IMR-90 (cell line): Measurements from ENCODE around the gene GTF2F2. TPM values are rescaled to one million over a fixed set of nuclear protein-coding genes. Genes with fewer than 3 reads are reported as not detected.
A peak's percentile ranks its signal among the peaks of the same experiment; 100 is the strongest.

Experiments used
- ATAC-seq: fragments of 200-7000 bp; cut with Tn5 transposase; 2 replicates; pipeline ENCODE4 v1.9.1; 2020; ENCODE audit warnings: low read depth, mild to moderate bottlenecking, moderate library complexity
- BruUV-seq: library from RNA; stranded (reverse); fragments of 400-500 nt; replicated peaks from 2 replicates; lab custom pipeline; 2021; lab: Mats Ljungman, UMichigan
- CTCF ChIA-PET: fragments of 300-600 bp; formaldehyde crosslinking; extraction: SDS; loops from one replicate; lab custom pipeline; 2021; ENCODE audit warnings: antibody characterized with exemption; lab: Yijun Ruan, JAX
- POLR2A ChIA-PET: fragments of 300-600 bp; sonication (Branson Sonifier 250); formaldehyde crosslinking; loops from one replicate; lab custom pipeline; 2022; ENCODE audit warnings: antibody characterized with exemption; ENCODE audit not compliant: unreplicated experiment; lab: Charles Lee
- DNase-seq: peaks from one replicate; pipeline ENCODE4 v3.0.0; 2013
- H2AFZ ChIP-seq: replicated peaks from 2 replicates; pipeline ENCODE3; 2013; ENCODE audit warnings: low read length, mild to moderate bottlenecking; ENCODE audit not compliant: poor library complexity
- H2AK5ac ChIP-seq: 2 replicates; pipeline ENCODE4 v1.6.1; 2013; ENCODE audit warnings: low read depth, low read length, inconsistent platforms
- H2AK9ac ChIP-seq: replicated peaks from 2 replicates; pipeline ENCODE3; 2013; ENCODE audit warnings: mild to moderate bottlenecking, low read depth, low read length, moderate library complexity; ENCODE audit not compliant: poor library complexity
- H2BK120ac ChIP-seq: 2 replicates; pipeline ENCODE4 v1.6.1; 2013; ENCODE audit warnings: low read depth, low read length, inconsistent platforms
- H2BK15ac ChIP-seq: 3 replicates; pipeline ENCODE4 v1.6.1; 2013; ENCODE audit warnings: low read depth, low read length, inconsistent platforms
- H2BK20ac ChIP-seq: 2 replicates; pipeline ENCODE4 v1.6.1; 2013; ENCODE audit warnings: low read depth, mild to moderate bottlenecking, inconsistent platforms, low read length, moderate library complexity
- H2BK5ac ChIP-seq: 2 replicates; pipeline ENCODE4 v1.6.1; 2013; ENCODE audit warnings: mild to moderate bottlenecking, low read depth, low read length, inconsistent platforms; ENCODE audit not compliant: poor library complexity, severe bottlenecking
- H3K14ac ChIP-seq: replicated peaks from 2 replicates; pipeline ENCODE4 v1.6.1; 2013; ENCODE audit warnings: low read depth, low read length, inconsistent platforms
- H3K18ac ChIP-seq: 2 replicates; pipeline ENCODE4 v1.6.1; 2013; ENCODE audit warnings: low read depth, low read length, control low read depth
- H3K23ac ChIP-seq: 2 replicates; pipeline ENCODE4 v1.6.1; 2013; ENCODE audit warnings: low read depth, low read length, inconsistent platforms
- H3K27ac ChIP-seq: 2 replicates; pipeline ENCODE4 v1.5.1; 2013; ENCODE audit warnings: mild to moderate bottlenecking, control low read depth, low read length; ENCODE audit not compliant: insufficient read depth
- H3K27me3 ChIP-seq: 2 replicates; pipeline ENCODE4 v1.6.1; 2013; ENCODE audit warnings: low read length; ENCODE audit not compliant: control insufficient read depth, insufficient read depth
- H3K36me3 ChIP-seq: 2 replicates; pipeline ENCODE4 v1.6.1; 2013; ENCODE audit warnings: low read length, mixed read lengths; ENCODE audit not compliant: control insufficient read depth, insufficient read depth
- H3K4ac ChIP-seq: 2 replicates; pipeline ENCODE4 v1.6.1; 2013; ENCODE audit warnings: low read depth, low read length, inconsistent platforms
- H3K4me1 ChIP-seq: 2 replicates; pipeline ENCODE4 v1.6.1; 2013; ENCODE audit warnings: low read length, mixed read lengths; ENCODE audit not compliant: control insufficient read depth, insufficient read depth
- H3K4me2 ChIP-seq: 2 replicates; pipeline ENCODE4 v1.6.1; 2013; ENCODE audit warnings: low read depth, mild to moderate bottlenecking, control low read depth, low read length, moderate library complexity
- H3K4me3 ChIP-seq: 2 replicates; pipeline ENCODE4 v1.5.1; 2013; ENCODE audit warnings: low read depth, mild to moderate bottlenecking, control low read depth, low read length, moderate library complexity; ENCODE audit not compliant: insufficient read depth
- H3K56ac ChIP-seq: 2 replicates; pipeline ENCODE4 v1.6.1; 2013; ENCODE audit warnings: low read length, inconsistent platforms; ENCODE audit not compliant: insufficient read depth; ENCODE audit errors: extremely low read depth
- H3K79me1 ChIP-seq, 2 experiments: 2 replicates each; pipeline ENCODE4 v1.6.1; 2013; ENCODE audit warnings: low read length in 2 of 2, inconsistent platforms in 1 of 2, low read depth in 1 of 2
- H3K9ac ChIP-seq: 2 replicates; pipeline ENCODE4 v1.6.1; 2013; ENCODE audit warnings: low read depth, low read length, control low read depth
- H3K9me1 ChIP-seq: 2 replicates; pipeline ENCODE4 v1.6.1; 2013; ENCODE audit warnings: low read length, inconsistent platforms; ENCODE audit not compliant: insufficient read depth
- H3K9me3 ChIP-seq: 2 replicates; pipeline ENCODE4 v1.6.1; 2013; ENCODE audit warnings: low read length; ENCODE audit not compliant: control insufficient read depth, insufficient read depth
- H4K20me1 ChIP-seq: 2 replicates; pipeline ENCODE4 v1.6.1; 2013; ENCODE audit warnings: low read length, inconsistent platforms; ENCODE audit not compliant: insufficient read depth
- H4K5ac ChIP-seq: 2 replicates; pipeline ENCODE4 v1.6.1; 2013; ENCODE audit warnings: mild to moderate bottlenecking, low read depth, low read length, control low read depth
- H4K8ac ChIP-seq, 2 experiments: 2 replicates each; pipeline ENCODE4 v1.6.1; 2013; ENCODE audit warnings: low read depth in 2 of 2, low read length in 2 of 2, control low read depth in 1 of 2, inconsistent platforms in 1 of 2
- H4K91ac ChIP-seq: 2 replicates; pipeline ENCODE4 v1.6.1; 2013; ENCODE audit warnings: low read depth, low read length, inconsistent platforms; ENCODE audit not compliant: insufficient read depth
- ELK1 ChIP-seq: fragments of 150-350 bp; IDR thresholded peaks from 2 replicates; pipeline ENCODE4 v1.6.1; 2016; ENCODE audit warnings: low read depth, mild to moderate bottlenecking, low read length, moderate library complexity, borderline replicate concordance
- NFE2L2 ChIP-seq: fragments of 150-350 bp; IDR thresholded peaks from 2 replicates; pipeline ENCODE4 v1.6.1; 2016; ENCODE audit warnings: low read depth, mild to moderate bottlenecking, low read length
- SMC3 ChIP-seq: fragments of 150-350 bp; IDR thresholded peaks from 2 replicates; pipeline ENCODE4 v1.6.1; 2016; ENCODE audit warnings: low read depth, mild to moderate bottlenecking, antibody characterized with exemption, low read length, moderate library complexity
- WGBS, 2 experiments: methylation state at CpG; one replicate each; pipeline versions ENCODE4 v1.1.5 to v1.1.7; 2013; ENCODE audit warnings: missing lambda C conversion rate in 2 of 2; ENCODE audit not compliant: insufficient read length in 1 of 2; ENCODE audit errors: extremely low coverage in 2 of 2; 5-methylcytosine and 5-hydroxymethylcytosine counted together
- dilution Hi-C: fragments of 300-500 bp; cut with HindIII; formaldehyde crosslinking; loops from one replicate; pipeline ENCODE4 v1.14.3; 2018; ENCODE audit warnings: low sequenced_read_pairs; ENCODE audit not compliant: unreplicated experiment
- in situ Hi-C: fragments of 300-500 bp; cut with MboI; formaldehyde crosslinking; loops from 3 replicates; pipeline ENCODE4 v1.14.3; 2019; ENCODE audit warnings: low sequenced_read_pairs, inconsistent platforms, mixed read lengths
- intact Hi-C: fragments of 100-400 bp; cut with micrococcal nuclease; formaldehyde crosslinking; loops from 2 replicates; pipeline ENCODE4 v1.10.0; 2022
- polyA plus RNA-seq, 3 experiments: library from polyadenylated mRNA; depleted of rRNA; stranded (reverse); fragments of >200 nt; gene quantifications; 2 replicates each; pipeline ENCODE4 v1.2.3, GENCODE V29; 2012; ENCODE audit warnings: low replicate concordance in 1 of 3
- total RNA-seq: library from RNA; depleted of rRNA; stranded (reverse); fragments of >200 nt; gene quantifications from 2 replicates; pipeline ENCODE4 v1.2.3, GENCODE V29; 2012

GTF2F2 gene
- total and polyA plus RNA-seq, 2 of the 4 experiments (the other 2 are of a cell fraction) = 16.5 to 21.0 TPM

DNA sequence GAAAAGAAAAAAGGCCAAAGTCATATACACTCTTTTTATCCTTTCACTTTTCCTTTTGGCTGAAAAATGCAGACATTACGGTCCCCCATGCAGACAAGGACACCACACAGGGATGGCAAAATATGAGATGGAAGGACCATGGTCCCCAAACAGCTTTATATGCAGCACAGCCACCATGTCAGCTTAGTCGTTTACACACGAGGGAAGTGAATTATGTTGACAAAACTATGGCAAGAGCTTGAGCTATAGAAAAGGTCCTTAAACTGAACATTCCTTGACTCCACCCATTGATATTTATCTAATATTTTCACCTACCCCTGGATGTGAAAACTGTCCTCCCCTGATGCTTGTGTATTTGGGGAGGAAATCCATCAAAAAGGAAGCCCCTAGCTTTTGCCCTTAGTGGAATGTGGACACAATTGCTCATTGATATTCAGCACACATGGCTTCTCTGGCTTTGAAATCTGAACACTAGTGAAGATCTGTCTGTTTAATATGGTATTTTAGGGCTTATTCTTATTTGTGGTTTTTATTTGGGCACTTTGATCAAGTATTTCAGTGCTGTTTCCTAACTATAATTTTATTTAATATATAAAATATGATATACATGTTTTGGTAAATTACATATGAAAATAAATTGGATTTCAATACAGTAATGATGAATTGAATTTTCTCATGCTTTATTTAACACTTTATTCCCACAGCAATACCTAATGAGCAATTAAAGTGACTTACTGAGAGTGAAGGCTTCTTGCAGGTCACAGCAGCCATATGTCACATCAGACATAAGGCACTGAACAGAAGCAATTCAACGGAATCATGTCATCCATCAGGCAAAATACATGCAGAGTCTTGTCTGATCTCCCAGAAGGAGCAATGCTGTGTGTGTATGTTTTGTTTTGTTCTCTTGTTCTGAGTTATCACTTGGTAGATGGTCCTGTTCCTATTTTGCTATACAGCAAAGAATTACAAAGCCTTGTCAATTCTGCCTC lies 6.8 kb upstream of the GTF2F2 start:
- dilution Hi-C loops (no loop called here), intact Hi-C loops (no loop called here), in situ Hi-C loops (no loop called here)
- peak overlapping the region; percentile 67; the same call in 1 of the 2 replicates for H3K18ac ChIP-seq
- ATAC-seq (no peak), DNase-seq (no peak)
- no peaks in the 10 kb centered on the region for H3K9me1 ChIP-seq
- H3K23ac ChIP-seq = 0 out of 2 replicates have a peak overlapping the region, but pooled peaks have one; percentile 43
- 0 out of 2 replicates have a peak overlapping the region, but pooled peaks have one; percentile 58 for H2BK20ac ChIP-seq
- H3K27me3 ChIP-seq = no peaks in the 10 kb centered on the region
- H3K14ac ChIP-seq = peak overlapping the region; percentile 86
- ChIA-PET POLR2A (no interaction called here), CTCF (no interaction called here)
- H2BK15ac ChIP-seq = peak overlapping the region; percentile 71; the same call in 1 of the 3 replicates
- no peak overlapping the region for H2AK9ac ChIP-seq
- no peak for TF ChIP-seq NFE2L2
- TF ChIP-seq SMC3 = no peak
- TF ChIP-seq ELK1 = no peak
- H2BK5ac ChIP-seq = no peak overlapping the region
- no peak overlapping the region for H3K56ac ChIP-seq
- H4K20me1 ChIP-seq = no peaks in the 10 kb centered on the region
- H3K4ac ChIP-seq = peak overlapping the region; percentile 68; the same call in 1 of the 2 replicates
- no peak overlapping the region for H2AK5ac ChIP-seq
- 0 out of 2 replicates have a peak overlapping the region, but pooled peaks have one; percentile 52 for H3K9ac ChIP-seq
- H3K4me3 ChIP-seq = no peak overlapping the region
- H3K27ac ChIP-seq = no peak overlapping the region
- WGBS, 2 experiments = no CpG with 5 or more reads among the region's 4 CpGs
- H2BK120ac ChIP-seq = no peak overlapping the region
- no peaks in the 10 kb centered on the region for H3K9me3 ChIP-seq
- peaks cover 2% of the 10 kb centered on the region; the same call in 1 of the 2 replicates for H3K4me1 ChIP-seq
- H4K8ac ChIP-seq = peak overlapping the region in 1 of 2 experiments; percentile 81; a peak in 2 of 4 replicates
- peak overlapping the region; percentile 78 for H4K5ac ChIP-seq
- peak overlapping the region; percentile 84 for H2AFZ ChIP-seq
- H3K36me3 ChIP-seq = no peaks in the 10 kb centered on the region
- no peaks in the 10 kb centered on the region for H3K79me1 ChIP-seq
- peak overlapping the region; percentile 84 for H3K4me2 ChIP-seq
- H4K91ac ChIP-seq = peak overlapping the region; percentile 49; the same call in 1 of the 2 replicates
- BruUV-seq = no TSS peak
